ENCODE measurements around the gene SEMA3A.

SEMA3A gene

DNA sequence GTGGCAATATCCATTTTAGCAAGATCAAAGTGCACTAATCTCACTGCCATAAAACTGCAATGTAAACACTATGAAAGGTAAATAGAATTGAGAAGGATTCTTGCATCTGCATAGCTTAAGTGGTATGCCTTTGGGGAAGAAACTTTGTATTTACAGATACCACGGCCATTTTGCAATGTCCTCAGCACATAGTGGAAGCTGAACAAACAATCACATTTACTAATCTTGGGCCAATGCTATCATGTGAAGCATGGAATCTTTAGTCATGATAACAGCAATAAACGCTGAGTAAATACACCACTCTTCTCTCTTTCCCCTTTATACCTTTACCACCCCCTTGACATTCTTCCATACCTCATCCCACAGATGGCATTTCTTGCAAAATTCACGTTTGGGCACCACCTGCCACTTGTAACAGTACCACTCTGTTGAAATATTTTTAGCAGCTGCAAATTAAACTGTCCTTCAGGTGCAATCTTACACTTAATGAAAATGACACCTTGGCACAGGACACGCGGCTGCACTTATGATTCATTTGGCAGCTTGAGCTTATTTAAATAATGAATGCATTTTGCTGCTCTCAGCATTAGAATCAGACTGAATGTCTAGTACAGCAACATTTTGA is 171.8 kb downstream of the SEMA3A start:
- H3K4me3 ChIP-seq (ENCODE audit: control insufficient read depth, low read depth, low read length), result no peak overlapping the region
- no peak for DNase-seq (ENCODE audit: low read depth)
- TF ChIP-seq, protein P1, sequence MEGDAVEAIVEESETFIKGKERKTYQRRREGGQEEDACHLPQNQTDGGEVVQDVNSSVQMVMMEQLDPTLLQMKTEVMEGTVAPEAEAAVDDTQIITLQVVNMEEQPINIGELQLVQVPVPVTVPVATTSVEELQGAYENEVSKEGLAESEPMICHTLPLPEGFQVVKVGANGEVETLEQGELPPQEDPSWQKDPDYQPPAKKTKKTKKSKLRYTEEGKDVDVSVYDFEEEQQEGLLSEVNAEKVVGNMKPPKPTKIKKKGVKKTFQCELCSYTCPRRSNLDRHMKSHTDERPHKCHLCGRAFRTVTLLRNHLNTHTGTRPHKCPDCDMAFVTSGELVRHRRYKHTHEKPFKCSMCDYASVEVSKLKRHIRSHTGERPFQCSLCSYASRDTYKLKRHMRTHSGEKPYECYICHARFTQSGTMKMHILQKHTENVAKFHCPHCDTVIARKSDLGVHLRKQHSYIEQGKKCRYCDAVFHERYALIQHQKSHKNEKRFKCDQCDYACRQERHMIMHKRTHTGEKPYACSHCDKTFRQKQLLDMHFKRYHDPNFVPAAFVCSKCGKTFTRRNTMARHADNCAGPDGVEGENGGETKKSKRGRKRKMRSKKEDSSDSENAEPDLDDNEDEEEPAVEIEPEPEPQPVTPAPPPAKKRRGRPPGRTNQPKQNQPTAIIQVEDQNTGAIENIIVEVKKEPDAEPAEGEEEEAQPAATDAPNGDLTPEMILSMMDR (conservative IDR thresholded peaks at IDR 0.05; ENCODE audit: control insufficient read depth, insufficient read depth, low read depth, low read length), result no peak

DNA sequence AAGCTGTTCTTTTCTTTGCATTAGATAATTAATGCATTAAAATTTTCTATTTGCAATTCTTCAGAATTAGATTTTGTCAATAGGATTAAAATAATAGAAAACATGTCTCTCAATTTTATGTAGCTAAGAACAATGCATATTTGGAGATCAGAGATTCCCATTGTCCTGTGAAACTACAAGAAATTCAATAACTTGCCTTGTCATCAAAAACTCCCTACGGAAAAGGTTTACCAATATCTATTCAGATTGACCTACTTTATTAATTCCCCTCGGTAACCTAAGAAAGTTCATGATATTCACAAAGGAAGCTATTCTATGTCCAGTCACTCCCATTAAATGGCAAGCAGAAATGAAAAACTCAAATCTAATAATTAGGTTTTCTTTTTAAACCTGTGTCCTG is 172.6 kb downstream of the SEMA3A start:
- H3K4me3 ChIP-seq (ENCODE audit: control insufficient read depth, low read depth, low read length), result no peak overlapping the region
- TF ChIP-seq, protein P1 (conservative IDR thresholded peaks at IDR 0.05; ENCODE audit: control insufficient read depth, insufficient read depth, low read depth, low read length), result no peak
- DNase-seq (ENCODE audit: low read depth), result no peak

GRCh38 chr7:84021292-84021908 is 173.2 kb downstream of the SEMA3A start:
- peak; percentile 22 for DNase-seq (ENCODE audit: low read depth)
- TF ChIP-seq, protein P1 (conservative IDR thresholded peaks at IDR 0.05; ENCODE audit: control insufficient read depth, insufficient read depth, low read depth, low read length), result no peak

GRCh38 chr7:84017651-84018050 is 176.9 kb downstream of the SEMA3A start:
- H3K4me3 ChIP-seq (ENCODE audit: control insufficient read depth, low read depth, low read length), result no peak overlapping the region
- peak; percentile 4 for DNase-seq (ENCODE audit: low read depth)
- TF ChIP-seq, protein P1 (conservative IDR thresholded peaks at IDR 0.05; ENCODE audit: control insufficient read depth, insufficient read depth, low read depth, low read length), result no peak

More at GRCh38 chr7:84021292-84021908, 173.2 kb downstream of the SEMA3A start:
- H3K4me3 ChIP-seq (ENCODE audit: control insufficient read depth, low read depth, low read length), result no peak overlapping the region

DNA sequence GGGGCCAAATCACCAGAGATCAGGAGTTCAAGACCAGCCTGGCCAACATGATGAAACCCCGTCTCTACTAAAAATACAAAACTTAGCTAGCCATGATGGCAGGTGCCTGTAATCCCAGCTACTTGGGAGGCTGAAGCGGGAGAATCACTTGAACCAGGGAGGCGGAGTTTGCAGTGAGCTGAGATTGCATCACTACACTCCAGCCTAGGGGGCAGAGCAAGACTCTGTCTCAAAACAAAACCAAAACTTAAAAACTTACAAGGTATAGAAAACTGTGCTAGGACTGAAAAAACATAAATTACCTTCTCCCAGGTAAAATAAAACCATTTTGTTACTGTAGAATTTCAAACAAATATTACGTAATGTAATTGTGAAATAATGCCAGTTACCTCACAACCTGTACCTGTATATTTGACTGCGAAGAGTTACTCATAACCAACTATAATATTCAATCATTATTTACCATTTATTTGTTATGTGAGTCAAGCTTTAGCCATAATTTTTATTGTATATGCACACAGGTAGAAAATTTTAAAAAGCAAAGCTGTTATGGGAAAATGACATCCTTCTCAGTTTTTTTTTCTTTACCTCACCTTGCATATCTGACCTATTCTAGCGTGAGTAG is 180.9 kb downstream of the SEMA3A start:
- DNase-seq (ENCODE audit: low read depth), result no peak
- no peak overlapping the region for H3K4me3 ChIP-seq (ENCODE audit: control insufficient read depth, low read depth, low read length)
- TF ChIP-seq, protein P1 (conservative IDR thresholded peaks at IDR 0.05; ENCODE audit: control insufficient read depth, insufficient read depth, low read depth, low read length), result no peak

- H3K4me3 ChIP-seq (ENCODE audit: control insufficient read depth, low read depth, low read length), result no peak overlapping the region
- no peak for DNase-seq (ENCODE audit: low read depth)
- TF ChIP-seq, protein P1 (conservative IDR thresholded peaks at IDR 0.05; ENCODE audit: control insufficient read depth, insufficient read depth, low read depth, low read length), result no peak
Observed at GRCh38 chr7:84009782-84010181, 184.8 kb downstream of the SEMA3A start.

Data from fibroblast of mammary gland (primary cell).